Effector memory CD4-positive, alpha-beta T cell (primary cell): ENCODE results near the gene TUT4.

Experiments
- DNase-seq, 3 donors: peaks; one replicate each; pipeline ENCODE4 v3.0.0-alpha.2; 2020
- H3K27ac ChIP-seq: 2 replicates; pipeline ENCODE4 v1.7.0; 2013; ENCODE audit warnings: mild to moderate bottlenecking, low read length, moderate library complexity; ENCODE audit not compliant: insufficient read depth, poor library complexity, severe bottlenecking
- H3K27me3 ChIP-seq: replicated peaks from 2 replicates; pipeline ENCODE4 v1.7.0; 2013; ENCODE audit warnings: mild to moderate bottlenecking, low read length; ENCODE audit not compliant: insufficient read depth, control insufficient read depth, poor library complexity, severe bottlenecking
- H3K36me3 ChIP-seq: 2 replicates; pipeline ENCODE4 v1.7.0; 2013; ENCODE audit warnings: mild to moderate bottlenecking, low read length, moderate library complexity; ENCODE audit not compliant: control insufficient read depth, insufficient read depth
- H3K4me1 ChIP-seq: 2 replicates; pipeline ENCODE4 v1.7.0; 2013; ENCODE audit warnings: low read length, mild to moderate bottlenecking; ENCODE audit not compliant: control insufficient read depth, insufficient read depth, poor library complexity, severe bottlenecking
- H3K4me3 ChIP-seq: 2 replicates; pipeline ENCODE4 v1.7.0; 2013; ENCODE audit warnings: low read length, low read depth, mild to moderate bottlenecking; ENCODE audit not compliant: insufficient read depth, poor library complexity, severe bottlenecking
- H3K9me3 ChIP-seq: 2 replicates; pipeline ENCODE4 v1.7.0; 2013; ENCODE audit warnings: mild to moderate bottlenecking, low read length, moderate library complexity; ENCODE audit not compliant: control insufficient read depth

TUT4 gene

DNA sequence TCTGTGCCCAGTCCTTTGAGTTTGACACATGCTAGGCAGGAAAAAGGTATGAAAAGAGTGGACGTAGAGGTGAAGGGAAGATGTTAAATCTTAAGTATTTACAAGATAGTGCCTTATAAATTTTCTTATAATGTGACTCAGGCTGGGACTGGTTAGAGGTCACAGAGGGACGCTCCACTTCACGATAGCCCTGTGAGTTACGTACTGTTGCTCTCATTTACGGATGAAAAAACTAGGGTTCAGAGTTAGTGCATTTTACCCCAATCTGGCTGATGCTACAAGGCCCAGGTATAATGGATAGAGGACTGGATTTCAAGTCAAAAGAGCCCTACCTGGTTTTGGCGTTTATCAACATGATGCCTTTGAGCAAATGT is 1.4 kb upstream of the TUT4 start:
- H3K4me3 ChIP-seq: no peak overlapping the region

DNA sequence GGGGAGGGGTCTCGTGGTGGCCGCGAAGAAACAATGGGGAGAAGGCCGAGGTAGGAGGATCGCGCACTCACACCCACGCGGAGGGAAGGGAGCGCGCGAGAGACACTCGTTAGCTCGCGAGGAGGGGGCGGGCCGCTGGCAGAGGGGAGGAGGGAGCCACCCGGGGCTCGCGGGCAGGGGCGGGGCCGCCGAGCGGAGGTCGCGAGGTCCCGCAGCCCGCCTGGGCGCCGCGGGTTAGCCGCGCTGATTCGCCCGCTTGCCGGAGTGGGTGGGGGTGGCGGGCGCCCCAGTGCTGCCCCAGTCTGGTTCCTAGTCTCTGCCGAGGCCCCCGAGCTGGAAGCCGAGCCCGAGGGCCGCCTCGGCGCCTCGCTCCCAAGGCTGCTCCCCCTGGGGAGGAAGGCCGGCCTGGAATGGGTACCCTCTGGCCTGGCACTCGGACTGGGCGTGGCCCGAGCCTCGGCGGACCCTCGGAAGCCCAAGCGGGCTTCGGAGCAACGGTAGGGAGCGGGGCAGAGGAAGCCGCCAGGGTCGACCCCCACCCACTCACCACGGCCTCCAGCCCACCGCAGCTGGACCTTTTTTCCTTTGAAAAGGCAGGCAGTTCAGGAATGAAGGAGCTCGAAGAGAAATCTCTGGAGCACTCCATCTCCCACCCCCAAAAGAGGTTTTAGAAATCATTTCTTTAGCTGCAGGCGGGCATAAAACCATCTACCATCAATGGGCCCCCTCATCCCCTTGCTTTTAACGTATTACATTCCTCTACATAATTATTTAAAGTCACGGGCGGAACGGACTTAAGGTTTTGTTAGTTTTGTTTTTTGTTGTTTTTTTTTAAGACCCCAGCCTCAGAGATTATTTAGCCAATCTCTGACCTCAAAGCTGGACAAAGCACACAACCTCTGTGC is 722 bp upstream of the TUT4 start:
- H3K36me3 ChIP-seq: no peaks in the 10 kb centered on the region
- peak overlapping the region; percentile 96 for H3K27ac ChIP-seq
- peak overlapping the region; percentile 90 for H3K4me3 ChIP-seq
- no peaks in the 10 kb centered on the region for H3K9me3 ChIP-seq
- no peaks in the 10 kb centered on the region for H3K27me3 ChIP-seq
- DNase-seq: peak; percentile 81 to 85 (median 84)
- H3K4me1 ChIP-seq: peaks cover 17% of the 10 kb centered on the region

More for the DNA sequence above, 1.4 kb upstream of the TUT4 start:
- Histone ChIP-seq H3K27me3 (no peaks in the 10 kb centered on the region), H3K36me3 (no peaks in the 10 kb centered on the region), H3K4me1 (peaks cover 15% of the 10 kb centered on the region), H3K9me3 (no peaks in the 10 kb centered on the region), H3K27ac (no peak overlapping the region)
- DNase-seq: no peak

DNA sequence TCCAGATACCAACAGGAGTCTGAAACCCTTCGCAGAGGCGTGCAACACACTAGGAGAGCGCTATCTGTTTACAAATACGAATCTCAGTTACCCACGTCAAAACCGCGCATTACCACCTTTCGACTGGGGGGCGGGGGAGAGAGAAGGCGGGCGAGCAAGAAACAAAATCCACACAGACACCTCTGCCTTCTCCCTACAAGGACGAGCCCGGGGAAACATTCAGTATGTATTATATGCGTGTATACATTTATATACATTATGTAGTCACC is 722 bp downstream of the TUT4 start:
- peak overlapping the region; percentile 90 for H3K4me3 ChIP-seq
- H3K27me3 ChIP-seq: no peaks in the 10 kb centered on the region
- H3K27ac ChIP-seq: peak overlapping the region; percentile 96
- H3K4me1 ChIP-seq: peaks cover 21% of the 10 kb centered on the region
- DNase-seq: peak; percentile 38 to 66 (median 54)
- no peaks in the 10 kb centered on the region for H3K9me3 ChIP-seq
- H3K36me3 ChIP-seq: no peaks in the 10 kb centered on the region

- peak; percentile 2 to 13 (median 13) for DNase-seq
- peaks cover 21% of the 10 kb centered on the region for H3K4me1 ChIP-seq
These were observed 1.2 kb downstream of the TUT4 start for GRCh38 chr1:52551507-52552235.

DNA sequence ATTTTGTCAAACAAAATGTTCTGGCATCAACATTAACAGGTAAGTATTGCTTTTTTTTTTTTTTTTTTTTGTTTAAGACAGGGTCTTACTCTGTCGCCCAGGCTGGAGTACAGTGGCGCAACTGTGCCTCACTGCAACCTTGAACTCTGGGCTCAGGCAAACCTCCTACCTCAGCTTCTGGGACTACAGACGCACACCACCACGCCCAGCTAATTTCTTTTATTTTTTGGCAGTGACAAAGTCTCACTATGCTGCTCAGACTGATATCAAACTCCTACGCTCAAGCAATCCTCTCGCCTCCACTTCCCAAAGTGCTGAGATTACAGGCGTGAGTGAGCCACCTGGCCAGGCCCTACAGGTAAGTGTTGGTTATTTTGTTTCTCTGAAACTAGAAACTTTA is 2.4 kb downstream of the TUT4 start:
- H3K27ac ChIP-seq: no peak overlapping the region
- H3K36me3 ChIP-seq: no peaks in the 10 kb centered on the region
- H3K4me1 ChIP-seq: peaks cover 21% of the 10 kb centered on the region
- H3K9me3 ChIP-seq: no peaks in the 10 kb centered on the region
- no peak for DNase-seq
- no peak overlapping the region for H3K4me3 ChIP-seq
- H3K27me3 ChIP-seq: no peaks in the 10 kb centered on the region

More at GRCh38 chr1:52551507-52552235, 1.2 kb downstream of the TUT4 start:
- Histone ChIP-seq H3K27me3 (no peaks in the 10 kb centered on the region), H3K27ac (peak overlapping the region; percentile 96), H3K9me3 (no peaks in the 10 kb centered on the region), H3K4me3 (peak overlapping the region; percentile 90), H3K36me3 (no peaks in the 10 kb centered on the region)

GRCh38 chr1:52549267-52549666 is 3.6 kb downstream of the TUT4 start:
- H3K36me3 ChIP-seq: no peaks in the 10 kb centered on the region
- H3K4me1 ChIP-seq: peaks cover 21% of the 10 kb centered on the region
- H3K4me3 ChIP-seq: no peak overlapping the region
- H3K27me3 ChIP-seq: no peaks in the 10 kb centered on the region
- no peaks in the 10 kb centered on the region for H3K9me3 ChIP-seq
- no peak overlapping the region for H3K27ac ChIP-seq
- no peak for DNase-seq

DNA sequence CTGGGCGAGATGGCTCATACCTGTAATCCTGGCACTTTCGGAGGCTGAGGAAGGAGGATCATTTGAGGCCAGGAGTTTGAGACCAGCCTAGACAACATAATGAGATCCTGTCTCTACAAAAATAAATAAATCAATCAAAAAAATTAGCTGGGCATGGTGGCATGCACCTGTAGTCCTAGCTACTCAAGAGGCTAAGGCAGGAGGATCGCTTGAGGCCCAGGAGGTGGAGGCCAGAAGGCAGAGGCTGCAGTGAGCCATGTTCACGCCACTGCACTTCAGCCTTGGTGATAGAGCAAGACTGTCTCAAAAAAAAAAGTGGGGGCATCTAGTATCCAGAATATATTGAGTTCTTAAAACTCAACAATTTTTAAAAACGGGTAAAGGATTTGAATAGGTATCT is 6.0 kb downstream of the TUT4 start:
- H3K4me3 ChIP-seq: no peak overlapping the region
- no peaks in the 10 kb centered on the region for H3K27me3 ChIP-seq
- no peak overlapping the region for H3K27ac ChIP-seq
- no peaks in the 10 kb centered on the region for H3K36me3 ChIP-seq
- peaks cover 15% of the 10 kb centered on the region for H3K4me1 ChIP-seq
- H3K9me3 ChIP-seq: no peaks in the 10 kb centered on the region
- DNase-seq: no peak

DNA sequence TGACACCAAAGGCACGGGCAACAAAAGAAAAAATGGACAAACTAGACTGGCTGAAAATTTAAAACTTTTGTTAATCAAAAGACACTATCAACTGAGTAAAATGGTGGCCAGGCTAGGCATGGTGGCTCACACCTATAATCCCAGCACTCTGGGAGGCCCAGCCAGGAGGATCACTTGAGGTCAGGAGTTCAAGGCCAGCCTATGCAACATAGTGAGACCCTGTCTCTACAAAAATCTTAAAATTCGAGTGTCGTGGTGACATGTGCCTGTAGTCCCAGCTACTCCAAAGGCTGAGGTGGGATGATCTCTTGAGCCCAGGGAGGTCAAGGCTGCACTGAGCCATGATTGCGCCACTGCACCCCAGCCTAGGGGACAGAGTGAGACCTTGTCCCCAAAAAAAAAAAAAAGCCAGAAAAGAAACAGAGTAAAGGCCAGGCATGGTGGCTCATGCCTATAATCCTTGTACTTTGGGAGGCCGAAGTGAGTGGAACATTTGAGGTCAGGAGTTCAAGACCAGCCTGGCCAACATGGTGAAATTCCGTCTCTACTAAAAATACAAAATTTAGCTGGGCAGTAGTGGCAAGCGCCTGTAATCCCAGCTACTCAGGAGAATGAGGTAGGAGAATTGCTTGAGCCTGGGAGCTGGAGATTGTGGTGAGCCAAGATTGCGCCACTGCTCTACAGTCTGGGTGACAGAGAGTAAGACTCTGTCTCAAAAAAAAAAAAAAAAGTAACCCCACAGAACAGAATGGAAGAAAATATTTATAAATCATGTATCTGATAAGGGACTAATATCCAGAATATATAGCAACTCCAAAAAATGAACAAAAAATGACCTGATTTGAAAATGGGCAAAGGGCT is 8.0 kb downstream of the TUT4 start:
- Histone ChIP-seq H3K36me3 (no peaks in the 10 kb centered on the region), H3K27me3 (no peaks in the 10 kb centered on the region), H3K27ac (no peak overlapping the region), H3K9me3 (no peaks in the 10 kb centered on the region), H3K4me3 (no peak overlapping the region), H3K4me1 (peaks cover 10% of the 10 kb centered on the region)
- no peak for DNase-seq

GRCh38 chr1:52542085-52542688 is 10.7 kb downstream of the TUT4 start:
- no peaks in the 10 kb centered on the region for H3K36me3 ChIP-seq
- no peak for DNase-seq
- no peaks in the 10 kb centered on the region for H3K27me3 ChIP-seq
- H3K9me3 ChIP-seq: no peaks in the 10 kb centered on the region
- no peak overlapping the region for H3K27ac ChIP-seq
- H3K4me1 ChIP-seq: no peaks in the 10 kb centered on the region
- H3K4me3 ChIP-seq: no peak overlapping the region
